ENCODE data around the gene TGM6.

TGM6 gene

GRCh38 chr20:2380601-2381000 is at the start of gene TGM6:
Gene TGM6, plus strand, starts transcription at chr20:2380901. Its CDS starts 68 bp downstream, at chr20:2380969.
- DNase-seq = no peak
- in situ Hi-C loops (cut with HindIII; ENCODE audit: low pct_ligation_motif_present, low pct_unique_long_range_greater_than_20kb, low sequenced_read_pairs) = no loop called here

GRCh38 chr20:2331106-2331505 is 49.6 kb upstream of the TGM6 start:
- in situ Hi-C loops (cut with HindIII; ENCODE audit: low pct_ligation_motif_present, low pct_unique_long_range_greater_than_20kb, low sequenced_read_pairs) = no loop called here
- DNase-seq = no peak

- in situ Hi-C loops (cut with HindIII; ENCODE audit: low pct_ligation_motif_present, low pct_unique_long_range_greater_than_20kb, low sequenced_read_pairs) = no loop called here
- DNase-seq = no peak
Observed at GRCh38 chr20:2331901-2332565, 48.7 kb upstream of the TGM6 start.

- in situ Hi-C loops (cut with HindIII; ENCODE audit: low pct_ligation_motif_present, low pct_unique_long_range_greater_than_20kb, low sequenced_read_pairs) = no loop called here
Observed at GRCh38 chr20:2332711-2333110, 48.0 kb upstream of the TGM6 start.

GRCh38 chr20:2333821-2334220 is 46.9 kb upstream of the TGM6 start:
- in situ Hi-C loops (cut with HindIII; ENCODE audit: low pct_ligation_motif_present, low pct_unique_long_range_greater_than_20kb, low sequenced_read_pairs) = no loop called here
- no peak for DNase-seq

More at GRCh38 chr20:2332711-2333110, 48.0 kb upstream of the TGM6 start:
- DNase-seq = no peak

GRCh38 chr20:2335096-2335870 is 45.4 kb upstream of the TGM6 start:
- no peak for DNase-seq
- in situ Hi-C loops (cut with HindIII; ENCODE audit: low pct_ligation_motif_present, low pct_unique_long_range_greater_than_20kb, low sequenced_read_pairs) = no loop called here

- DNase-seq = no peak
- in situ Hi-C loops (cut with HindIII; ENCODE audit: low pct_ligation_motif_present, low pct_unique_long_range_greater_than_20kb, low sequenced_read_pairs) = no loop called here
Observed at GRCh38 chr20:2336471-2336870, 44.2 kb upstream of the TGM6 start.

GRCh38 chr20:2337142-2337541 is 43.6 kb upstream of the TGM6 start:
- in situ Hi-C loops (cut with HindIII; ENCODE audit: low pct_ligation_motif_present, low pct_unique_long_range_greater_than_20kb, low sequenced_read_pairs) = no loop called here
- DNase-seq = no peak

GRCh38 chr20:2338411-2339066 is 42.2 kb upstream of the TGM6 start:
- no peak for DNase-seq
- in situ Hi-C loops (cut with HindIII; ENCODE audit: low pct_ligation_motif_present, low pct_unique_long_range_greater_than_20kb, low sequenced_read_pairs) = no loop called here

GRCh38 chr20:2340136-2340535 is 40.6 kb upstream of the TGM6 start:
- no peak for DNase-seq
- in situ Hi-C loops (cut with HindIII; ENCODE audit: low pct_ligation_motif_present, low pct_unique_long_range_greater_than_20kb, low sequenced_read_pairs) = no loop called here

GRCh38 chr20:2340823-2341222 is 39.9 kb upstream of the TGM6 start:
- no peak for DNase-seq
- in situ Hi-C loops (cut with HindIII; ENCODE audit: low pct_ligation_motif_present, low pct_unique_long_range_greater_than_20kb, low sequenced_read_pairs) = no loop called here

GRCh38 chr20:2341336-2341735 is 39.4 kb upstream of the TGM6 start:
- no peak for DNase-seq
- in situ Hi-C loops (cut with HindIII; ENCODE audit: low pct_ligation_motif_present, low pct_unique_long_range_greater_than_20kb, low sequenced_read_pairs) = no loop called here

GRCh38 chr20:2342243-2342642 is 38.5 kb upstream of the TGM6 start:
- in situ Hi-C loops (cut with HindIII; ENCODE audit: low pct_ligation_motif_present, low pct_unique_long_range_greater_than_20kb, low sequenced_read_pairs) = no loop called here

GRCh38 chr20:2346188-2346587 is 34.5 kb upstream of the TGM6 start:
- DNase-seq = no peak
- in situ Hi-C loops (cut with HindIII; ENCODE audit: low pct_ligation_motif_present, low pct_unique_long_range_greater_than_20kb, low sequenced_read_pairs) = no loop called here

More at GRCh38 chr20:2342243-2342642, 38.5 kb upstream of the TGM6 start:
- no peak for DNase-seq

- DNase-seq = no peak
- in situ Hi-C loops (cut with HindIII; ENCODE audit: low pct_ligation_motif_present, low pct_unique_long_range_greater_than_20kb, low sequenced_read_pairs) = no loop called here
Observed at GRCh38 chr20:2348336-2348735, 32.4 kb upstream of the TGM6 start.

- no peak for DNase-seq
- in situ Hi-C loops (cut with HindIII; ENCODE audit: low pct_ligation_motif_present, low pct_unique_long_range_greater_than_20kb, low sequenced_read_pairs) = no loop called here
Observed at GRCh38 chr20:2349801-2350200, 30.9 kb upstream of the TGM6 start.

- DNase-seq = no peak
- in situ Hi-C loops (cut with HindIII; ENCODE audit: low pct_ligation_motif_present, low pct_unique_long_range_greater_than_20kb, low sequenced_read_pairs) = no loop called here
Observed at GRCh38 chr20:2350606-2351005, 30.1 kb upstream of the TGM6 start.

- in situ Hi-C loops (cut with HindIII; ENCODE audit: low pct_ligation_motif_present, low pct_unique_long_range_greater_than_20kb, low sequenced_read_pairs) = no loop called here
- no peak for DNase-seq
Observed at GRCh38 chr20:2353231-2353630, 27.5 kb upstream of the TGM6 start.

GRCh38 chr20:2357114-2357513 is 23.6 kb upstream of the TGM6 start:
- no peak for DNase-seq
- in situ Hi-C loops (cut with HindIII; ENCODE audit: low pct_ligation_motif_present, low pct_unique_long_range_greater_than_20kb, low sequenced_read_pairs) = no loop called here

- in situ Hi-C loops (cut with HindIII; ENCODE audit: low pct_ligation_motif_present, low pct_unique_long_range_greater_than_20kb, low sequenced_read_pairs) = no loop called here
- DNase-seq = no peak
Observed at GRCh38 chr20:2358006-2358405, 22.7 kb upstream of the TGM6 start.

All from ACHN (cell line).